ENCODE measurements around the gene MACROD2. TPM values are rescaled to one million over a fixed set of nuclear protein-coding genes. Genes with fewer than 3 reads are reported as not detected.

MACROD2 gene
- total RNA-seq, 3 donors from 2014 or later: 3.2 to 7.6 (median 6.4) TPM

DNA sequence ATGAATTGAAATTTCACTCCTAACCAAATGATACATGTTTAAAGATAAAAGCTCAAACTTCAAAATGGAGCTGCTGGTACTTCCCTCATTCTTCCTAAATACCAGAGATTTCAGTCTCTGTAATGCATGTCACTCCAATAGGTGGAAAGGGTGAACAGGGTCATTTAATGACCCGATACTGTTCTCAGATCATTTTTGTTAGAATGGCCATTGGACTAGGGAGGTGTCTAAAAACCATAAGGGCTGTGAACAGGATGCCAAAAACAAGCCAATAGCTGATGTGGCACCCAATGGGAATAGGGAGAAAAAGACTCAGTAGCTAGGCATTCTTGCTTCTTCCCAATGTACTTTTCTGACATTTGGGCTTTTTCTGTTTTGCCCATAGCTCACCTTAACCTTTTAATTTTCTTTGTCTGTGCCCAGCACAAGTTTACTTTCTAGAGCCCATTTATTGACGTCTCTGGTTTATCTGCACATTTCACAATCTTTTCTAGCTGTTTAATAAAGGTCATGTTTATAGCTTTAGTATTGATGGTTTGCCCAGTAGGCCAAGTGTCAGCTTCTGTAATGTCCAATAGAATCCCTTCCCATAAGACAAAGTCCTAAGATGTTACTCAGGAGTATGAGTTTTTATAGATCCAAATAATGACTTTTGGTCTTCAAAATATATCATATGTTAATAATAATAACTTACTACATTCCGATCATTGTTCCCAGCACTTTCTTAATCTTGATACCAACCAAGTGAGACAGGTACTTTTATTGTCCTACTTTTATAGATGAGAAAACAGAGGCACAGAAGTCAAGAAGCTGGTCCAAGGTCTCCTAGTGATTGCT is 366.4 kb downstream of the MACROD2 start:
- no peaks in the 10 kb centered on the region for H3K36me3 ChIP-seq (ENCODE audit: low read depth)
- no peak for TF ChIP-seq CTCF (IDR thresholded peaks at IDR 0.05)
- DNase-seq: no peak
- intact Hi-C loops (cut with DNase I, micrococcal nuclease): no loop called here
- no peak overlapping the region for H3K4me3 ChIP-seq
- H3K9me3 ChIP-seq: no peaks in the 10 kb centered on the region
- H3K4me1 ChIP-seq (ENCODE audit: low read depth): no peaks in the 10 kb centered on the region
- ATAC-seq: no peak

- H3K9me3 ChIP-seq: no peaks in the 10 kb centered on the region
- no peak for ATAC-seq
- TF ChIP-seq CTCF (IDR thresholded peaks at IDR 0.05): no peak
- no peaks in the 10 kb centered on the region for H3K4me1 ChIP-seq (ENCODE audit: low read depth)
- intact Hi-C loops (cut with DNase I, micrococcal nuclease): no loop called here
- no peaks in the 10 kb centered on the region for H3K36me3 ChIP-seq (ENCODE audit: low read depth)
- H3K4me3 ChIP-seq: no peak overlapping the region
- no peak for DNase-seq
These were observed 378.9 kb downstream of the MACROD2 start for GRCh38 chr20:14374196-14374595.

DNA sequence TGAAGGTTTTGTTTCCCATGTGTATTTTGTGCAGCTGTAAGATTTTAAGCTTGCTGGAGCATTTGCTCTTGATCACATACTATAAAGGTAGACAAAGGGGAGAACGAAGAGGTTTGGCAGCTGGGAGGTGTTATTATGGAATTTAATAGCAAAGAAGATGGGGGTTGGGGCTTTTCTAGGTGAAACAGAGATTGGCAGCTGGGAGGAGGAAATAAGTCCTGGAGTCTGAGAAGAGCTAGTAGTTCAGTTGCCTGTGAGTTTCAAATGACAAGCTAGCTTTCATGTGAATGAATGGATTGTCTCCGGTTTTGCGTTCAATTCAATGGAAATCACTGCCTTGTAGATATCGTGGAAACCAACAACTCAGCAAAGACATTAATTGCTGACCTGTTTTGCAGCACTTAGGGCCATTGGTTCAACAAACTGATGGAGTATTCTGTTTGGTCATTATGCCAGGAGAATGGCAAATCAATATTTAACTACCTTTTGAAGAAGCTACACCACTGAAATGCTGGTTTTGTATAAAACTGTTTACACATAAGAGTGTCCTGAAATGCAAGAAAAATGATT is 380.2 kb downstream of the MACROD2 start:
- no peak for DNase-seq
- Histone ChIP-seq H3K9me3 (no peaks in the 10 kb centered on the region), H3K4me1 (ENCODE audit: low read depth) (no peaks in the 10 kb centered on the region), H3K36me3 (ENCODE audit: low read depth) (no peaks in the 10 kb centered on the region), H3K4me3 (no peak overlapping the region)
- ATAC-seq: no peak
- TF ChIP-seq CTCF (IDR thresholded peaks at IDR 0.05): no peak
- intact Hi-C loops (cut with DNase I, micrococcal nuclease): no loop called here

- Histone ChIP-seq H3K4me1 (ENCODE audit: low read depth) (no peaks in the 10 kb centered on the region), H3K36me3 (ENCODE audit: low read depth) (no peaks in the 10 kb centered on the region), H3K9me3 (no peaks in the 10 kb centered on the region), H3K4me3 (no peak overlapping the region)
- DNase-seq (no peak), ATAC-seq (no peak)
- no peak for TF ChIP-seq CTCF (IDR thresholded peaks at IDR 0.05)
- intact Hi-C loops (cut with DNase I, micrococcal nuclease): no loop called here
These were observed 383.0 kb downstream of the MACROD2 start for GRCh38 chr20:14378326-14378725.

- DNase-seq (no peak), ATAC-seq (no peak)
- no peaks in the 10 kb centered on the region for H3K9me3 ChIP-seq
- intact Hi-C loops (cut with DNase I, micrococcal nuclease): no loop called here
- no peak overlapping the region for H3K4me3 ChIP-seq
- no peaks in the 10 kb centered on the region for H3K4me1 ChIP-seq (ENCODE audit: low read depth)
- TF ChIP-seq CTCF (IDR thresholded peaks at IDR 0.05): no peak
- H3K36me3 ChIP-seq (ENCODE audit: low read depth): no peaks in the 10 kb centered on the region
These were observed 388.0 kb downstream of the MACROD2 start for GRCh38 chr20:14383335-14383734.
